Lower leg skin (tissue), 3 donors: ENCODE results near the gene ZC3H18.

ENCODE experiments used
- CTCF ChIP-seq, 3 donors: fragments of 450-650 bp; IDR thresholded peaks; one replicate each; pipeline ENCODE4 v1.5.1; 2016; ENCODE audit warnings: antibody characterized with exemption in 3 of 3, mild to moderate bottlenecking in 3 of 3, moderate library complexity in 2 of 3
- POLR2A ChIP-seq, 2 donors: fragments of 450-650 bp; IDR thresholded peaks; one replicate each; pipeline ENCODE4 v1.6.1; 2016 to 2017; ENCODE audit warnings: antibody characterized with exemption in 2 of 2, mild to moderate bottlenecking in 1 of 2, moderate library complexity in 1 of 2

- TF ChIP-seq POLR2A (IDR thresholded peaks at IDR 0.05) (no peak), CTCF (IDR thresholded peaks at IDR 0.05) (no peak)
These were observed 25.7 kb downstream of the ZC3H18 start for GRCh38 chr16:88595921-88596320.
